GM19467 (cell line): ENCODE results near the gene ERVFRD-1.
"Not testable (repeated sequence)": the region's sequence is repeated elsewhere in the genome, so short reads cannot be mapped to it uniquely, and the experiment has no call there.

Source experiments
- ATAC-seq: cut with Tn5 transposase; IDR thresholded peaks from one replicate; pipeline ENCODE4 v1.9.1; 2021; ENCODE audit warnings: mild to moderate bottlenecking, moderate library complexity; ENCODE audit not compliant: unreplicated experiment

The ERVFRD-1 gene

DNA sequence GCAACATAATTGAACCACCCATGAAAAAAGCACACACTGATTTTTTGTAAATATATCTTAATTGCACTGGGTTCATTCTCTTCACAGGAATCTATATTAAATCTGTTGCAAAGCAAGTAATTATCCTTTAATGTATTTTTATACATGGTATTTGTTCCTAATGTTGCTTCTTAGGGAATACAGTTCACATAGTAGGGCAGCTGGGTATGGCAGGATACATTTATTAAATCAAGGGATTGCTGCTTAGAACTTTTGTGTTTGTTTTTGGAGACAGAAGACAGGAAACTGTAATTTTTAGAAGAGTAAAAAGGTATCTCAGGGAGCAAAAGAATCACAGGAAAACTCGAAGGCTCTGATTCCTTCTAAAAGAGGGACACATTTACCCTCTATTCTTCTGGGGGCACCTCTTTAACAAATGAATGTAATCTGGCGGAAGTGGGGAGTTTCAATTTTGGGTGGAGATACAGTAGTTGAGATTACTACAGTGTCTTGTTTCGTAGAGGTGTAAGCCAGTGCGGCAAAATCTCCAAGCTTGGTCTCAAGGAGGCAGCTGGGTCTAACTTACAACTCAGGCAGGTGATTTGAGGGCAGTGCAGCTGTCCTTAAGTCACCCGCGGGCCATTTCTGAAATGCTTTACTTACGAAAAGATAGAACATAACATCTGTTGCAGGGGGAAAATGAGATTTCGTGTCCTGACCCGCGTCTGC is 18.7 kb downstream of the ERVFRD-1 start:
- ATAC-seq, result peak; percentile 27

DNA sequence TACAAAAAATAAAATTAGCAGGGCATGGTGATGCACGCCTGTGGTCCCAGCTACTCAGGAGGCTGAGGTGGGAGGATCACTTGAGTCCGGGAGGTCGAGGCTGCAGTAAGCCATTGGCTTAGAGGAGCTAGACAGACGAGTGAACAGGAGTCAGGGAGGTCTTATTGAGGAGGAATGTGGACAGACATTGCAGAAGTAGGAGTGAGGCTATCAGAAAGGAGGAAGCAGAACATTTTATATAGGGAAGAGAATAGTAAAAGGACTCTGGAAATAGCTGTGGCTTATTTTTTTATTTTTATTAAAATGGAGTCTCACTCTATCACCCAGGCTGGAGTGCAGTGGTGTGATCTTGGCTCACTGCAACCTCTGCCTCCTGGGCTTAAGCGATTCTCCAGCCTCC is 20.4 kb downstream of the ERVFRD-1 start:
- not testable (repeated sequence) for ATAC-seq

DNA sequence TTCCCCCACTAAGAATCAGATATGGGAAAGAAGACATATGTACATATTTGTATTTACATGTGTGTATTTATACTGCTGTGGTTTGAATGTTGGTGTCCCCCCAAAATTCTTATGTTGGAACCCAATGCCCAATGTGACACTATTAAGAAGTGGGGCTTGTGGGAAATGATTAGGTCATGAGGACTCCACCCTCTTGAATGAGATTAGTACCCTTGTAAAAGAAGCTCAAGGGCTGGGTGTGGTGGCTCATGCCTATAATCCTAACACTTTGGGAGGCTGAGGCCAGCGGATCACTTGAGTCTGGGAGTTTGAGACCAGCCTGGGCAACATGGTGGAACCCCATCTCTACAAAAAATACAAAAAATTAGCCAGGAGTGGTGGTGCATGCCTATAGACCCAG is 21.8 kb downstream of the ERVFRD-1 start:
- ATAC-seq, result no peak

DNA sequence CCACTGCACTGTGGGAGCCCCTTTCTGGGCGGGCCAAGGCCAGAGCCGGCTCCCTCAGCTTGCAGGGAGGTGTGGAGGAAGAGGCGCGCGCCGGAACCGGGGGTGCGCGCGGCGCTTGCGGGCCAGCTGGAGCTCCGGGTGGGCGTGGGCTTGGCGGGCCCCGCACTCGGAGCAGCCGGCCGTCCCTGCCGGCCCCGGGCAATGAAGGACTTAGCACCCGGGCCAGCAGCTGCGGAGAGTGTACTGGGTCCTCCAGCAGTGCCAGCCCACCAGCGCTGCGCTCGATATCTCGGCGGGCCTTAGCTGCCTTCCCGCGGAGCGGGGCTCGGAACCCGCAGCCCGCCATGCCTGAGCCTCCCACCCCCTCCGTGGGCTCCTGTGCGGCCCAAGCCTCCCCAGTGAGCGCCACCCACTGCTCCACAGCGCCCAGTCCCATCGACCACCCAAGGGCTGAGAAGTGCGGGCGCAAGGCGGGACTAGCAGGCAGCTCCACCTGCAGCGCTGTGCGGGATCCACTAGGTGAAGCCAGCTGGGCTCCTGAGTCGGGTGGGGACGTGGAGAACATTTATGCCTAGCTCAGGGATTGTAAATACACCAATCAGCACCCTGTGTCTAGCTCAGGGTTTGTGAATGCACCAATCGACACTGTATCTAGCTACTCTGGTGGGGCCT is 24.2 kb downstream of the ERVFRD-1 start:
- not testable (repeated sequence) for ATAC-seq

DNA sequence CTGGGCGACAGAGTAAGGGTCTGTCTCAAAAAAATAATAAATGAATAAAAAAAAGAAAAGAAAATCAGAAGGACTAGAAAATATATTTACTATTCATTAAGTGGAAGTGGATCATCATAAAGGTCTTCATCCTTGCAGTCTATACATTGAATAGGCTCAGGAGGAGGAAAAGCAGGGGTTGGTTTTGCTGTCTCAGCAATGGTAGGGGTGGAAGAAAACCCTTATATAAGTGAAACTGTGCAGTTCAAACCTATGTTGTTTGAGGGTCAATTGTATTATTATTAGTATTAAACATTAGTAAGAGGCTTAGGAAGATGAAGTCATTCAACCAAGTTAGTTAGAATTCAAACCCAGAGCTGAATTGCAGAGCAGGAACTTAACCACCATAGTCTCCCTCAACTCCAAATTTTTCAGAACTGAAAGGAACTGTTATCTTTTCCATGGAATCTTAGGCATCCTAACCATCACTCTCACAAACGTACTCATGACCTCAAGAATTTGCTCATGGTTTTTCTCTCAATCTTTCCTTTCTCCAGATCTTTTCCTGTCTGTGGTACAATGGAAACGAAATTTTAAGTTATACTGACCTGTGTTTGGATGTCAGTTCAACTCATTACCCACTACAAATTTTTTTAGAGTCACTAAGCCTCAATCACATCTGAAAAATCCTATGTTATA is 25.6 kb downstream of the ERVFRD-1 start:
- no peak for ATAC-seq

DNA sequence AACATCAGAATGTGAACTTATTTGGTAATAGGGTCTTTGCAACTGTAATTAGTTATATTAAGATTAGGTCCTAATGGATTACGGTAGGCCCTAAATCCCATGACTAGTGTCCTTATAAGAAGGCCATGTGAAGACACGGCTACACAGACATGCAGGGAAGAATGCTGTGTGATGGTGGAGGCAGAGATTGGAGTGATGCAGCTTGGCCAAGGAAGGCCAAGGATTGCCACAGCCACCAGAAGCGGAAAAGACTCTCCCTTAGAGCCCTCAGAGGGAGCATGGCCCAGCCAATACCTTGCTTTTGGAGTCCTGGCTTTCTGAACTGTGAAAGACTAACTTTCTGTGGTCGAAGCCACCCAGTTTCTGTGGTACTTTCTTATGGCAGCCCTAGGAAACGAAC is 27.6 kb downstream of the ERVFRD-1 start:
- no peak for ATAC-seq

DNA sequence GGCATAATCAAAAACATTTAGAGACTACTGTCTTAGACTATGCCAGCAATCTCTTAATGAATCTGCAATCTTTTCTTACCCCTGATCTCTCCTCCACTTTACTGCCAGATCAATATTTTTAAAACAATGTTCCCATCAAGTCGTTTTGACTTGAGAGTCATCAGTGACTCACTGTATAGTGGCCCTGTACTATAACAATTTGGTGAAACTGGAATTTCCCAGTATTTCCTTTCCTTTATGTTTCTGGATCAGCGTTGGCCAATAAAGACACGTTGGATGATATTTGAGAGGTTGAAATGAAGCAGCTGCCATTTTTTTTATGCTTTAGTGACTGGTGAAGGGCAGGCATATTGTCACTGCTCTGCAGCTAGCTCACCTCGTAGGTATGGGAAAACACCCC is 28.0 kb downstream of the ERVFRD-1 start:
- no peak for ATAC-seq

DNA sequence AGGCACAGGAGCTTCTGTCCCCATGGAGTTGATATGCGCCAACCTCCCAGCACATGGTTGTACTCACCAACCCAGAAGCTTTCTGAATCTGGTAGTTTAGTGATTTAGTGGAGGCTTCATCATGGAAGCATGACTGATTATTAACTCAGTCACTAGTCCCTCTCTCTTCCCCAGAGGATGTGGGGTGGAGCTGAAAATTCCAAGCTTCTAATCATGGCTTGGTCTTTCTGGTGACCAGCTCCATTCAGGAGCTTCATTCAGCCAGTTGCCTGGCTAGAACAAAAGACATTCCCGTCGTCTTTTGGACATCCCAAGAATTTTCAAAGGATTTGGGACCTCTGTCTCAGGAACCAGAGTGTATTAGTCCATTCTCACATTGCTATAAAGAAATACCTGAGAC is 31.2 kb downstream of the ERVFRD-1 start:
- ATAC-seq, result no peak

DNA sequence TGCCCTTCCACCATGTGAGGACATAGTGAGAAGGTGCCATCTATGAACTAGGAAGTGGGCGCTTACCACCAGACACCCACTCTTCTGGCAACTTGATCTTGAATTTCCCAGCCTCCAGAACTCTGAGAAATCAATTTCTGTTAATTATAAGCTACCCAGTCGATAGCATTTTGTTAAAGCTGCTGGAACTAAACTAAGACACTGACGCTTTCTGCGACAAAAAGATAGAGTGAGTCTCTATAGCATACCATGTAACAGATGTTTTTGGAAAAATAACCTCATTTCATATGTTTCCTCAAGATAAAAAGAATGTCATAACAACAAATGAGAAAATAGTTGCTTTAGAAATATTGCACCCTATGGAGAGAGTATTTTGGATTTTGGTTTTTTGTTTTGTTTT is 33.3 kb downstream of the ERVFRD-1 start:
- no peak for ATAC-seq

DNA sequence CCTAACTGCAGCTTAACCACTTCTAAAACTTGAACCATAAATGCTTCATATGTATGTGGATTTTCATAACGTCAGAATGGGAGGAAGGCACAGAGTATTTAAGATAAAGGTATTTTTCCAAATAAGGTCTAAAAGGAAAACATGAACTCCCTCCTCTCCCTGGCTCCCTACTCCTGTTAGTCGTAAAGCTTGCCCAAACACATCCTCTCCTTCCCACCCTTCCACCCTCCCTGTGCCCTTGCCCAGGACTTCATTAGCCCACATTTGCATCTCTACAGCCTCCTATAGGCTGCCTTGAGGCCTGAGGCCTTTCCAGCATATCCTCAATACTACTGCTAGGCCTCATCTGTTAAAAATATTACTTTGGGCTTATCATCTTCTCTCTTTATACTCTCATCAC is 35.0 kb downstream of the ERVFRD-1 start:
- no peak for ATAC-seq

DNA sequence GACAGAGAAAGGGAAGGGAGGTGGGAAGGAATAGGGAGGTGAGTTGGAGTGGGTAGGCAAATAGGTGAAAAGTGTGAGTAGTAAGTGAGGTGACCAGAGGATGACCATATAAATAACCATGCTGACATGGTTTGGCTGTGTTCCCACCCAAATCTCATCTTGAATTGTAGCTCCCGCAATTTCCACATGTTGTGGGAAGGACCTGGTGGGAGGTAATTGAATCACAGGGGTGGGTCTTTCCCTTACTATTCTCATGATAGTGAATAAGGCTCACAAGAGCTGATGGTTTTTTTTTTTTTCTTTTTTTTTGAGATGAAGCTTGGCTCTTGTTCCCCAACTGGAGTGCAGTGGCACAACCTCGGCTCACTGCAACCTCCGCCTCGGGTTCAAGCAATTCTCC is 39.4 kb downstream of the ERVFRD-1 start:
- no peak for ATAC-seq

DNA sequence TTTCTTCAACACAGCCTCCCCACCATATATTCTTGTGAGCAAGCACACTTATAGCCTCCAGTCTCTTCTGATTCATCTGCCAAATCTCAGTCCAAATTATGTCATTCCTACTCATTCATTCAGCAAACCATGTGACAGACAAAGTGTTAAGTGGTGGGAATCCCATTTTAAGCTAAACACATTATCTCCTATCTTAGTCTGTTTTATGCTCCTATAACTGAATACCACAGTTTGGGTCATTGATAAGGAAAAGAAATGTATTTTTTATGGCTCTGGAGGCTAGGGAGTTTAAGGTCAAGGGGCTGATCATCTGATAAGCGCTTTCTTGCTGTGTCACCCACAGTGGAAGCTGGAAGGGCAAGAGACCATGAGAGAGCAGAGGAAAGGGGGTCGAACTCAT is 41.8 kb downstream of the ERVFRD-1 start:
- no peak for ATAC-seq

DNA sequence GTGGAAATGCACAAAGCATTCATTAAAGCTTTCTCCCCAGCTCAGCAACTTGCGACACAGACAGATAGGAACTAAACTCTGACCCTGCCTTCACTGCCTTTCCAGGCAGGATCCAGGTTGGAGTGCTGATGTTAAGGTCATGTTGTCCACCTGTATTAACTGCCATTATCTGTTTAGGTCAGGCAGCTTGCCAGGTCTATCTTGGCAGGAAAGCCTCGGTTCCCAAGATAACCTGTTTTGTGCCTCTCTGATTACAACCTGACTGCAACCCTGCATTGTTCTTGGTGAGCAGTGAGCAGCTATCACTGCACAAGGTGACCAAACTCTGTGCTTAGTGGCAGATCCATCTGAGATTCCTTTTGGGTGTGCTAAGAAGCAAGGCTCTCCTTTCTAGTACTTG is 44.2 kb downstream of the ERVFRD-1 start:
- no peak for ATAC-seq

DNA sequence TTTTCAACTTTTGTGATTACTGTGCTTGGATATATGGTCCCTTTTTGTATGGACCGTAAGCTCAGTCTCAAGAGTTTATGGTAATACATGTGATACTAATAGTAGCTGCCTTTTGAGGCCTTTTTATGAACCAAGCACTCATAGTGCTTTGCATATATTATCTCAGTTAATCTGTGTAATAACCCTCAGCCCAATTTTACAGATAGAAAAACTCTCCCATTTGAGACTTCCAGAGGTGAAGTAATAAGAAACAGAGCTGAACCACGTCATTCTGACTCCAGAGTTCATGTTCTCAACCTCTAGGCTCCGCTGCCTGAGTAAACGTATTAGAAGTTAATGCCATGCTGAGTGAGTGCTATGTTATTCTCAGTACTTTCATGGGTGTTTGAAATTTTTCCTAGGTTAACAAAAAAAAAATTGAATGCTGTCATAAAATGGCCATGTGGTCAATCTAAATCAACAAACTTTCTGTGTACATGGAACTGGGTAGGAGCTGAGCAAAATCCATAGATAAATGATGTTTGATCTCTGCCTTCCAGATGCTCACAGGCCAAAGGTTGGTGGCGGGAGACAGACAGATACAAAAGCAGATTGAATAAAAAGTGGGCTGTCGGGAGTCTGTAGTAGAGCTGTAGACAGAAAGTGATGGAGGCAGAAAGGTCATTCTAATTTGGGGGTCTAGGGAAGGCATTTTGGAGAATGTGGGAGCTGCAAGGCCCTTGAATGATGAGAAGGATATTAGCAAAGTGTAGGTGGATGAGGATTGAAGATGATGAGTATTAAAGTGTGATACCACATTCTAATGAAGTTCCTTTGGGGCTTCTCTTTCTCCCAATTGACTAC is 44.8 kb downstream of the ERVFRD-1 start:
- no peak for ATAC-seq

DNA sequence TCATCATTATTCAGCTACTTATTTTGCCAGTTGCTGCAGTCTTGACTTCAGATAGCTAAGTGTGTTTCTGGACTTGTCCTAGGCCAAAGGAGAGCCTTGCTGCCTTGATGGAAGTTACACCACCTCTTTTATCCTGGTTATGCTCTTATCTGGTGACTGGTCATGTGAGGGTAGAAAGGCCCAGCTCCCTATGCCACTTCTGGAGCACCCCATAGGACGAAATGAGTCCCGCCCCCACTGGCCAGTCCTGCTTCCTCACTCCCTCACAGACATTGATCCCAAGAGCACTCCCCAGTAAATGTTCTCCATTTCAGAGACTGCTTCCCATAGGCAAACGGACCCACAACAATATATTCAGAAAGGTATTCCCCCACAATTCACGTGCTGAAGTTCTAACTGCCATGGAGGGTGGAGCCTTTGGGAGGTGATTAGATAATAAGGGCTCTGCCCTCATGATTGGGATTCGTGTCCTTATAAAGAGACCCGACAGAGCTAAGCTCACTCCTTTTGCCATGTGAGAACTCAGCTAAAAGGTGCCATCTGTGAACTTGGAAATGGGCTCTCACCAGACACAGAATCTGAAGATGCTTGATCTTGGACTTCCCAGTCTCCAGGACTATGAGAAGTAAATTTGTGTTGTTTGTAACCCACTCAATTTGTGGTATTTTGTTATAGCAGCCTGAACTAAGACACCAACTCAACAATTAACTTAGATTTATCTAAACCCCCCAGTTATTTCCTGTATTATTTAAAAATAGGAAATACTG is 45.9 kb downstream of the ERVFRD-1 start:
- ATAC-seq, result no peak

DNA sequence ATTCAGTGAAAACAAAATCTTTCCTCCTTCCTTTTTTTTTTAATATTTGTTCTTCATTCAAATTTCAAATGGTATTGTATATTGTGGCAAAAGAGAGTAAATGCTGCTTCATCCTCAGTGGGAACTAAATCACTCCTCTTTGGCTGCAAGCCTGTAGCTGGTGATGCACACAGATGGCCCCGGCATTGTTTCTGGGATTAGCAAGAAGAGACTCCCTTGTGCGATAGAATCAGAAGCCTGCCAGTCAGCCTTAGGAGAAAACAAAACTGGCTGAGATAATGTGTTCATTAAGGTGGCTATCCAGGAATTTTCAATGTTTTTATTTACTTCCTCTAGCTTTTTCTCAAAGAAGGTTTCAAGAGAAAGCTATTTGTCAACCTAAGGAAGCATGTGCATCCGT is 46.7 kb downstream of the ERVFRD-1 start:
- no peak for ATAC-seq

DNA sequence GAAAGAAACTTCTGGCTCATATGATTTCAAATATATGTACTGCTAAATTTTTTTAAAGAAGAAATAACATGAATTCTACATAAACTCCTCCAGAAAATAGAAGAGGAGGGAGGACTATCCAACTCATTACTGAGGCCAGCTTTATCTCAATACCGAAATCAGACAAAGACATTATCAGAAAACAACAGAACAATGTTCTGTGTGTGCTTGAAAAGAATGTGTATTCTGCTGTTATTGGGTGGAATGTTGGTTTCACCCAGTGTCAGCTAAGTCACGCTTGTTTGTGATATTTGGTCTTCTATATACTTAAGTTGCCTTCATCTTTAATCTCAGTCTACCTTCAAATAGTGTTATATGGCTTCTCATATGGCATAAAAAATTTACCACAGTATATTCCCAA is 48.8 kb downstream of the ERVFRD-1 start:
- no peak for ATAC-seq

DNA sequence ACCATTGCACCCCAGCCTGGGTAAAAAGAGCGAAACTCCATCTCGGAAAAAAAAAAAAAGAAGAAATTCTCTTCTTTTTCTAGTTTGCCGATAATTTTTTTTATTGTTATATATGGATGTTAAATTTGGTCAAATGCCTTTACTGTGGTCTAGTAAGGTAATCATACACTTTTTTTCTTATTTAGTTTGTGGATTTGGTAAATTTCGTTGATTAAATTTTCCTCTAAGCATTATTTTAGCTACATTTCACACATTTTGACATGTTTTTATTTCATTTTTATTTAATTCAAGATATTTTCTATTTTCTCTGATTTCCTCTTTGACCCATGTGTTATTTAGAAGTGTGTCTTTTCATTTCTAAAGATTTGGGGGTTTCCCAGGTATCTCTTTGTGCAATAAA is 49.4 kb downstream of the ERVFRD-1 start:
- no peak for ATAC-seq

DNA sequence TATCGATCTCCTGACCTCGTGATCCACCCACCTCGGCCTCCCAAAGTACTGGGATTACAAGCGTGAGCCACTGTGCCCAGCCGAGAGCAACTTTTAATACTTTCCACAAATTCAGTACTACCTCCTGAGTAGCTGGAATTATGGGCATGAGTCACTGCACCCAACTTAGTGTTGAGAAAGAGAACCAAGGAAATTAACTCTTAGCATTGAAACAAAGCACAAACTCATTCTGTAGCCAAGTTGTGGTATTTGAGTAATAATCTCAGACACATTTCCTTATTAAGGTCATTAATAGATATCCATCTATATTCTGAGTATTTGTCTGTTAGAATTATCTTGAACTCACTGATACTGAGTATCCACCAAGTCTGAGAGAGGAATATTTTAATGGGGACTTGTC is 53.1 kb downstream of the ERVFRD-1 start:
- no peak for ATAC-seq

DNA sequence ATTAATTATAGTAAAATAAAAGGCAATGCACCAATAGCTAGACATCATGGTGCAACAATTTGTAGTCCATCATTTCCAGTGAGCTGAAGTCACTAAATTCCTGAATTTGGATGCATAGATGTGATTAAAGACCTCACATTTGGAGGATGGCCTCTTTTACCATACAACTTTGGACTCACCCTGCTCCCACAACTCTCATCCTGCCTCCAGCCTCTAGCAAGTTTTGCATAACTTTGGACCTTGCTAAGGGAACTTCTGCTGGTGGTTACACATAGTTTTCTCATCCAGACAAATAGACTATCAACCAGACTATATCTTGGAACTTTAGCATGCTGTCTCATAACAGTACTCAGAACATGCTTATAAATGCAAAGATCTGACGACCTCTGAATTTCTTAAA is 54.7 kb downstream of the ERVFRD-1 start:
- no peak for ATAC-seq
